ENCODE data around the gene QRICH2. TPM values are rescaled to one million over a fixed set of nuclear protein-coding genes. Genes with fewer than 3 reads are reported as not detected.

The QRICH2 gene
- total RNA-seq, 1 donor from 2014 or later, result 1.7 TPM

GRCh38 chr17:76264425-76264754 lies 43.7 kb downstream of the QRICH2 start:
- H3K27me3 ChIP-seq, result no peaks in the 10 kb centered on the region
- H3K4me1 ChIP-seq, result peaks cover 30% of the 10 kb centered on the region
- peaks cover 4% of the 10 kb centered on the region for H4K20me1 ChIP-seq (ENCODE audit: low read depth)
- peaks cover 5% of the 10 kb centered on the region for H3K36me3 Mint-ChIP-seq
- H3K9ac ChIP-seq, result no peak overlapping the region
- H3K4me3 ChIP-seq, result no peak overlapping the region
- peak overlapping the region; percentile 40 for H3K4me2 ChIP-seq
- peaks cover 46% of the 10 kb centered on the region for H3K4me1 Mint-ChIP-seq
- H2AFZ ChIP-seq (replicated peaks), result no peak overlapping the region
- peak overlapping the region; percentile 81 for H3K27ac Mint-ChIP-seq
- no peak overlapping the region for H3K27ac ChIP-seq
- H3K79me2 ChIP-seq (ENCODE audit: low read depth), result peaks cover 40% of the 10 kb centered on the region
- no peaks in the 10 kb centered on the region for H3K36me3 ChIP-seq
- H3K9me3 ChIP-seq (ENCODE audit: low read depth), result no peaks in the 10 kb centered on the region
- no peak for DNase-seq (ENCODE audit: low spot score)
- no peaks in the 10 kb centered on the region for H3K9me3 Mint-ChIP-seq
- no peak for TF ChIP-seq EZH2phosphoT487 (IDR thresholded peaks at IDR 0.05)
- TF ChIP-seq CTCF (IDR thresholded peaks at IDR 0.05), result no peak
- no peak for TF ChIP-seq EZH2 (IDR thresholded peaks at IDR 0.05)
- H3F3A ChIP-seq (ENCODE audit: low read depth), result peaks cover 16% of the 10 kb centered on the region
- peak overlapping the region; percentile 83 for H3K4me3 Mint-ChIP-seq
- peaks cover 7% of the 10 kb centered on the region for H3K27me3 Mint-ChIP-seq (ENCODE audit: insufficient read depth, low read depth)

- H3K4me1 ChIP-seq, result peaks cover 35% of the 10 kb centered on the region
- no peak overlapping the region for H2AFZ ChIP-seq (replicated peaks)
- H3K79me2 ChIP-seq (ENCODE audit: low read depth), result peaks cover 35% of the 10 kb centered on the region
- no peak for DNase-seq (ENCODE audit: low spot score)
- H3K9ac ChIP-seq, result no peak overlapping the region
- Mint-ChIP-seq H3K27ac (no peak overlapping the region), H3K9me3 (no peaks in the 10 kb centered on the region), H3K4me3 (peak overlapping the region; percentile 83), H3K36me3 (peaks cover 5% of the 10 kb centered on the region), H3K27me3 (ENCODE audit: insufficient read depth, low read depth) (peaks cover 11% of the 10 kb centered on the region), H3K4me1 (peaks cover 45% of the 10 kb centered on the region)
- H3K4me2 ChIP-seq, result no peak overlapping the region
- H3K4me3 ChIP-seq, result no peak overlapping the region
- H3K27me3 ChIP-seq, result no peaks in the 10 kb centered on the region
- peaks cover 21% of the 10 kb centered on the region for H3F3A ChIP-seq (ENCODE audit: low read depth)
- H4K20me1 ChIP-seq (ENCODE audit: low read depth), result no peaks in the 10 kb centered on the region
- H3K9me3 ChIP-seq (ENCODE audit: low read depth), result no peaks in the 10 kb centered on the region
- no peaks in the 10 kb centered on the region for H3K36me3 ChIP-seq
- H3K27ac ChIP-seq, result no peak overlapping the region
- TF ChIP-seq CTCF (IDR thresholded peaks at IDR 0.05), result no peak
- no peak for TF ChIP-seq EZH2phosphoT487 (IDR thresholded peaks at IDR 0.05)
- no peak for TF ChIP-seq EZH2 (IDR thresholded peaks at IDR 0.05)
Observed at GRCh38 chr17:76263896-76264295, 44.2 kb downstream of the QRICH2 start.

GRCh38 chr17:76262732-76263344 lies 45.2 kb downstream of the QRICH2 start:
- Histone ChIP-seq H3K4me2 (no peak overlapping the region), H3K9ac (no peak overlapping the region), H3K27me3 (no peaks in the 10 kb centered on the region), H3K79me2 (ENCODE audit: low read depth) (peaks cover 25% of the 10 kb centered on the region), H3K27ac (no peak overlapping the region), H4K20me1 (ENCODE audit: low read depth) (no peaks in the 10 kb centered on the region), H3K36me3 (no peaks in the 10 kb centered on the region), H3K9me3 (ENCODE audit: low read depth) (no peaks in the 10 kb centered on the region), H3F3A (ENCODE audit: low read depth) (peaks cover 22% of the 10 kb centered on the region), H3K4me1 (peaks cover 31% of the 10 kb centered on the region), H2AFZ (replicated peaks) (no peak overlapping the region), H3K4me3 (no peak overlapping the region)
- H3K36me3 Mint-ChIP-seq, result peaks cover 2% of the 10 kb centered on the region
- TF ChIP-seq EZH2 (IDR thresholded peaks at IDR 0.05) (no peak), CTCF (IDR thresholded peaks at IDR 0.05) (no peak), EZH2phosphoT487 (IDR thresholded peaks at IDR 0.05) (no peak)
- peaks cover 11% of the 10 kb centered on the region for H3K27me3 Mint-ChIP-seq (ENCODE audit: insufficient read depth, low read depth)
- peak overlapping the region; percentile 55 for H3K27ac Mint-ChIP-seq
- DNase-seq (ENCODE audit: low spot score), result no peak
- no peak overlapping the region for H3K4me3 Mint-ChIP-seq
- no peaks in the 10 kb centered on the region for H3K9me3 Mint-ChIP-seq
- peaks cover 44% of the 10 kb centered on the region for H3K4me1 Mint-ChIP-seq
